Liver (tissue), 9 donors: ENCODE measurements around the gene KRTAP10-7. TPM values are rescaled to one million over a fixed set of nuclear protein-coding genes. Genes with fewer than 3 reads are reported as not detected.

ENCODE experiments used
- DNase-seq: peaks from one replicate; pipeline ENCODE4 v3.0.0-alpha.2; 2017; ENCODE audit warnings: low spot score
- H3K27ac ChIP-seq, 2 donors: one replicate each; pipeline ENCODE4 v1.7.0; 2013; ENCODE audit warnings: inconsistent platforms in 2 of 2, low read length in 2 of 2, control low read depth in 1 of 2, low read depth in 1 of 2, mild to moderate bottlenecking in 1 of 2
- H3K27me3 ChIP-seq, 4 donors: one replicate each; pipeline versions ENCODE4 v1.6.1 to v1.7.0; 2013; ENCODE audit warnings: low read length in 3 of 4, inconsistent platforms in 1 of 4, mild to moderate bottlenecking in 1 of 4, moderate library complexity in 1 of 4; ENCODE audit not compliant: control insufficient read depth in 4 of 4, insufficient read depth in 4 of 4
- H3K36me3 ChIP-seq, 4 donors: one replicate each; pipeline versions ENCODE4 v1.6.1 to v1.7.0; 2013; ENCODE audit warnings: low read length in 3 of 4, mild to moderate bottlenecking in 3 of 4, low read depth in 1 of 4, moderate library complexity in 1 of 4; ENCODE audit not compliant: control insufficient read depth in 4 of 4, insufficient read depth in 3 of 4
- H3K4me1 ChIP-seq, 4 donors: one replicate each; pipeline versions ENCODE4 v1.6.1 to v1.7.0; 2013; ENCODE audit warnings: low read length in 3 of 4, mild to moderate bottlenecking in 3 of 4, moderate library complexity in 1 of 4; ENCODE audit not compliant: control insufficient read depth in 4 of 4, insufficient read depth in 4 of 4
- H3K4me3 ChIP-seq, 3 donors: one replicate each; pipeline versions ENCODE4 v1.6.1 to v1.7.0; 2013; ENCODE audit warnings: low read length in 3 of 3, control low read depth in 1 of 3, low read depth in 1 of 3, mild to moderate bottlenecking in 1 of 3
- H3K9ac ChIP-seq, 2 donors: one replicate each; pipeline ENCODE4 v1.7.0; 2013; ENCODE audit warnings: low read length in 2 of 2, mild to moderate bottlenecking in 2 of 2, moderate library complexity in 2 of 2, control low read depth in 1 of 2, low read depth in 1 of 2
- H3K9me3 ChIP-seq, 4 donors: one replicate each; pipeline versions ENCODE4 v1.6.1 to v1.7.0; 2013; ENCODE audit warnings: low read length in 3 of 4; ENCODE audit not compliant: control insufficient read depth in 4 of 4
- EGR1 ChIP-seq, 2 donors: IDR thresholded peaks; 2 replicates each; pipeline ENCODE4 v1.6.1; 2016 to 2018; ENCODE audit warnings: antibody characterized with exemption in 2 of 2, low read depth in 2 of 2
- FOXA1 ChIP-seq: IDR thresholded peaks from 2 replicates; pipeline ENCODE4 v1.6.1; 2016; ENCODE audit warnings: antibody characterized with exemption
- FOXA2 ChIP-seq: IDR thresholded peaks from 2 replicates; pipeline ENCODE4 v1.6.1; 2016; ENCODE audit warnings: antibody characterized with exemption
- GABPA ChIP-seq, 2 donors: IDR thresholded peaks in 1 of 2; conservative IDR thresholded peaks in 1 of 2; 2 replicates each; pipeline ENCODE4 v1.6.1; 2016; ENCODE audit warnings: antibody characterized with exemption in 2 of 2, mild to moderate bottlenecking in 1 of 2, moderate library complexity in 1 of 2
- HNF4A ChIP-seq, 2 donors: conservative IDR thresholded peaks; 2 replicates each; pipeline ENCODE4 v1.6.1; 2016; ENCODE audit warnings: antibody characterized with exemption in 2 of 2, mild to moderate bottlenecking in 2 of 2
- JUND ChIP-seq, 2 donors: IDR thresholded peaks; 2 replicates each; pipeline ENCODE4 v1.6.1; 2016; ENCODE audit warnings: antibody characterized with exemption in 2 of 2
- NR2F2 ChIP-seq: IDR thresholded peaks from 2 replicates; pipeline ENCODE4 v1.6.1; 2016; ENCODE audit warnings: antibody characterized with exemption
- RAD21 ChIP-seq, 2 donors: IDR thresholded peaks; 2 replicates each; pipeline ENCODE4 v1.6.1; 2016; ENCODE audit warnings: antibody characterized with exemption in 2 of 2, mild to moderate bottlenecking in 2 of 2
- RXRA ChIP-seq, 2 donors: IDR thresholded peaks; 2 replicates each; pipeline ENCODE4 v1.6.1; 2017 to 2018; ENCODE audit warnings: antibody characterized with exemption in 2 of 2, mild to moderate bottlenecking in 1 of 2
- SP1 ChIP-seq: IDR thresholded peaks from 2 replicates; pipeline ENCODE4 v1.6.1; 2018; ENCODE audit warnings: antibody characterized with exemption, mild to moderate bottlenecking
- TAF1 ChIP-seq: conservative IDR thresholded peaks from 2 replicates; pipeline ENCODE4 v1.6.1; 2016; ENCODE audit warnings: antibody characterized with exemption, mild to moderate bottlenecking
- YY1 ChIP-seq: IDR thresholded peaks from 2 replicates; pipeline ENCODE4 v1.6.1; 2016; ENCODE audit warnings: antibody characterized with exemption, mild to moderate bottlenecking
- WGBS: extraction: QIAGEN DNeasy Blood & Tissue Kit; methylation state at CpG from one replicate; pipeline ENCODE4 v1.1.7; 2013; 5-methylcytosine and 5-hydroxymethylcytosine counted together
- polyA plus RNA-seq, 2 donors: library from polyadenylated mRNA; stranded (reverse) in 1 of 2; unstranded in 1 of 2; fragments of 200-250 nt in 1 of 2; fragments of >200 nt in 1 of 2; fragmentation: Nextera tagmentation in 1 of 2; extraction: Ambion mirVana in 1 of 2; gene quantifications; one replicate each; pipeline versions ENCODE4 v1.2.1 to v1.2.3, GENCODE V29; 2013 to 2015
- total RNA-seq, 2 donors: library from RNA; depleted of rRNA; stranded (reverse); fragments of >200 nt; gene quantifications; one replicate each; pipeline ENCODE4 v1.2.3, GENCODE V29; 2014
- TF ChIP-seq, protein P1 (sequence below): IDR thresholded peaks from 2 replicates; pipeline ENCODE4 v1.6.1; 2016; ENCODE audit warnings: antibody characterized with exemption
- TF ChIP-seq, protein P2 (sequence below): fragments of 150-350 bp; IDR thresholded peaks from 2 replicates; pipeline ENCODE4 v1.5.1; 2017; ENCODE audit warnings: improper control_type of control experiment, low read depth, low read length; ENCODE audit not compliant: missing input control
- TF ChIP-seq, protein P3 (sequence below): IDR thresholded peaks from 2 replicates; pipeline ENCODE4 v1.6.1; 2016; ENCODE audit warnings: antibody characterized with exemption
- donor health status: healthy.
- donor health status: healthy.
- donor health status: healthy.
- donor health status: healthy.
- donor health status: healthy.

Gene KRTAP10-7
- total and polyA plus RNA-seq, 4 donors: not detected

DNA sequence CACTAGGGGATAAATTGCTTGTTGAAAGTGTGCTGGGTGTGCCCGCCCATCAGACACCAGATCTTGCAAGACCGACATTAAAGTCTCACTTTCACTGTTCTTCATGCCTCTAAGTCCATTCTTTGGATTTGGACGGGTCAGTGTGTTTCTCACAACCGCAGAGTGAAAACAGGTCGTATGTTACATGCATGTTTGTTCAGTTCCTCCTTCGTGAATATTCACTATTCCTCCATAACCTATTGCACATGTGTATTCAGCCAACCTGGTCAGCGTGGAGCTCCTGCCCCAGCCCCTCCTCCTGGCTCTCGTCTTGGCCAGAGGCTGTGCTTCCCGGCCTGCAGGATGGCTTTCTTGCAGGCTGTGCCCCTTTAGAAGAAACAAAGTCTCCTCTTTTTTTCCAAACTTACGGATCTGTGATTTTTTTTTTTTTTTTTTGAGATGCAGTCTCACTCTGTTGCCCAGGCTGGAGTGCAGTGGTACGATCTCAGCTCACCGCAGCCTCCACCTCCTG is 5.9 kb upstream of the KRTAP10-7 start:
- no peak for DNase-seq
- Histone ChIP-seq H3K9me3 (no peaks in the 10 kb centered on the region), H3K9ac (no peak overlapping the region), H3K27ac (no peak overlapping the region), H3K4me3 (no peak overlapping the region), H3K27me3 (no peaks in the 10 kb centered on the region), H3K4me1 (peaks cover 1 to 27% (median 16%) of the 10 kb centered on the region in 4 donors), H3K36me3 (no peaks in the 10 kb centered on the region)
- WGBS: 81% methylated on average over 12 of the region's 12 CpGs
- TF ChIP-seq RAD21 (IDR thresholded peaks at IDR 0.05) (no peak), NR2F2 (no peak), FOXA2 (no peak), JUND (IDR thresholded peaks at IDR 0.05) (no peak), EGR1 (IDR thresholded peaks at IDR 0.05; ENCODE audit: low read depth in 2 of 2) (no peak), HNF4A (conservative IDR thresholded peaks at IDR 0.05) (no peak), TAF1 (no peak), RXRA (IDR thresholded peaks at IDR 0.05) (no peak), GABPA (IDR thresholded peaks at IDR 0.05 in 1 of 2, conservative IDR thresholded peaks at IDR 0.05 in 1 of 2) (no peak), YY1 (no peak), FOXA1 (no peak), SP1 (no peak)
- TF ChIP-seq, protein P1, sequence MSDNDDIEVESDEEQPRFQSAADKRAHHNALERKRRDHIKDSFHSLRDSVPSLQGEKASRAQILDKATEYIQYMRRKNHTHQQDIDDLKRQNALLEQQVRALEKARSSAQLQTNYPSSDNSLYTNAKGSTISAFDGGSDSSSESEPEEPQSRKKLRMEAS: no peak
- TF ChIP-seq, protein P2, sequence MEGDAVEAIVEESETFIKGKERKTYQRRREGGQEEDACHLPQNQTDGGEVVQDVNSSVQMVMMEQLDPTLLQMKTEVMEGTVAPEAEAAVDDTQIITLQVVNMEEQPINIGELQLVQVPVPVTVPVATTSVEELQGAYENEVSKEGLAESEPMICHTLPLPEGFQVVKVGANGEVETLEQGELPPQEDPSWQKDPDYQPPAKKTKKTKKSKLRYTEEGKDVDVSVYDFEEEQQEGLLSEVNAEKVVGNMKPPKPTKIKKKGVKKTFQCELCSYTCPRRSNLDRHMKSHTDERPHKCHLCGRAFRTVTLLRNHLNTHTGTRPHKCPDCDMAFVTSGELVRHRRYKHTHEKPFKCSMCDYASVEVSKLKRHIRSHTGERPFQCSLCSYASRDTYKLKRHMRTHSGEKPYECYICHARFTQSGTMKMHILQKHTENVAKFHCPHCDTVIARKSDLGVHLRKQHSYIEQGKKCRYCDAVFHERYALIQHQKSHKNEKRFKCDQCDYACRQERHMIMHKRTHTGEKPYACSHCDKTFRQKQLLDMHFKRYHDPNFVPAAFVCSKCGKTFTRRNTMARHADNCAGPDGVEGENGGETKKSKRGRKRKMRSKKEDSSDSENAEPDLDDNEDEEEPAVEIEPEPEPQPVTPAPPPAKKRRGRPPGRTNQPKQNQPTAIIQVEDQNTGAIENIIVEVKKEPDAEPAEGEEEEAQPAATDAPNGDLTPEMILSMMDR: no peak
- TF ChIP-seq, protein P3, sequence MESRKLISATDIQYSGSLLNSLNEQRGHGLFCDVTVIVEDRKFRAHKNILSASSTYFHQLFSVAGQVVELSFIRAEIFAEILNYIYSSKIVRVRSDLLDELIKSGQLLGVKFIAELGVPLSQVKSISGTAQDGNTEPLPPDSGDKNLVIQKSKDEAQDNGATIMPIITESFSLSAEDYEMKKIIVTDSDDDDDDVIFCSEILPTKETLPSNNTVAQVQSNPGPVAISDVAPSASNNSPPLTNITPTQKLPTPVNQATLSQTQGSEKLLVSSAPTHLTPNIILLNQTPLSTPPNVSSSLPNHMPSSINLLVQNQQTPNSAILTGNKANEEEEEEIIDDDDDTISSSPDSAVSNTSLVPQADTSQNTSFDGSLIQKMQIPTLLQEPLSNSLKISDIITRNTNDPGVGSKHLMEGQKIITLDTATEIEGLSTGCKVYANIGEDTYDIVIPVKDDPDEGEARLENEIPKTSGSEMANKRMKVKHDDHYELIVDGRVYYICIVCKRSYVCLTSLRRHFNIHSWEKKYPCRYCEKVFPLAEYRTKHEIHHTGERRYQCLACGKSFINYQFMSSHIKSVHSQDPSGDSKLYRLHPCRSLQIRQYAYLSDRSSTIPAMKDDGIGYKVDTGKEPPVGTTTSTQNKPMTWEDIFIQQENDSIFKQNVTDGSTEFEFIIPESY: no peak

DNA sequence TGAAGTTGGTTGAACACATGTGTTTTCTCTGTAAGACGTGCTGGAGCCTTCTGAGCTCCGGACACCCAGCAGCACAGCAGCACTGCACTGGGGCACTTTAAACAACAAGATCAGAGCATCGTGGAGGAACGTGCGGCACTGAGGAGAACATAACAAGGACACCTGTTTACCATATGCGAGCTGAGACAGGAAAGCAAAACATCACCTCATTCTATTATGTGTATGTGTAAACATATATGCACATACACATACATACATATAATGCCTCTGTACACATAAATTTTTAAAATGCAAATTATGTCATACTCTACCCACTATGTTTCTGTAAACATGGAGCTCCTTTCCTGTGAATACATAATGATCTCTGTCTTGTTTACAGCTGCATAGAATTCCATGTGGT is 4.9 kb upstream of the KRTAP10-7 start:
- peaks cover 1 to 27% (median 16%) of the 10 kb centered on the region in 4 donors for H3K4me1 ChIP-seq
- no peak overlapping the region for H3K4me3 ChIP-seq
- DNase-seq: no peak
- H3K36me3 ChIP-seq: no peaks in the 10 kb centered on the region
- H3K9me3 ChIP-seq: no peaks in the 10 kb centered on the region
- H3K27ac ChIP-seq: no peak overlapping the region
- WGBS: 92% methylated on average over 6 of the region's 6 CpGs
- no peaks in the 10 kb centered on the region for H3K27me3 ChIP-seq
- TF ChIP-seq, protein P2: no peak
- TF ChIP-seq, protein P3: no peak
- TF ChIP-seq FOXA1: no peak
- TF ChIP-seq JUND (IDR thresholded peaks at IDR 0.05): no peak
- no peak for TF ChIP-seq EGR1 (IDR thresholded peaks at IDR 0.05; ENCODE audit: low read depth in 2 of 2)
- TF ChIP-seq FOXA2: no peak
- no peak for TF ChIP-seq RXRA (IDR thresholded peaks at IDR 0.05)
- TF ChIP-seq, protein P1: no peak
- no peak for TF ChIP-seq GABPA (IDR thresholded peaks at IDR 0.05 in 1 of 2, conservative IDR thresholded peaks at IDR 0.05 in 1 of 2)
- TF ChIP-seq YY1: no peak
- H3K9ac ChIP-seq: no peak overlapping the region
